ENCODE data around the gene CCDC198.

GRCh38 chr14:57486767-57487379, 6.8 kb downstream of the CCDC198 start:
- TF ChIP-seq CTCF (IDR thresholded peaks at IDR 0.05; ENCODE audit: insufficient read depth, low read depth, low read length) (peak; percentile 71), EZH2 (IDR thresholded peaks at IDR 0.05; ENCODE audit: insufficient read depth, low read length) (no peak)

Data from astrocyte (in vitro differentiated cells and primary cell).